Sigmoid colon (tissue), 3 donors: ENCODE measurements around the gene MEPE.

Experiments used
- CTCF ChIP-seq, 4 experiments: fragments of 450-650 bp in 3 of 4; fragments of 200-600 bp in 1 of 4; IDR thresholded peaks; one replicate each; pipeline ENCODE4 v1.5.1; 2016 to 2019; ENCODE audit warnings: antibody characterized with exemption in 4 of 4, mild to moderate bottlenecking in 3 of 4, moderate library complexity in 2 of 4
- POLR2A ChIP-seq, 2 donors: fragments of 450-650 bp; IDR thresholded peaks; one replicate each; pipeline ENCODE4 v1.6.1; 2016; ENCODE audit warnings: antibody characterized with exemption in 2 of 2, mild to moderate bottlenecking in 2 of 2, moderate library complexity in 2 of 2

GRCh38 chr4:87848622-87849351, 16.0 kb downstream of the MEPE start:
- TF ChIP-seq CTCF (IDR thresholded peaks at IDR 0.05), result peak; percentile 29 to 63 (median 45)
- no peak for TF ChIP-seq POLR2A (IDR thresholded peaks at IDR 0.05)
